Activated CD8-positive, alpha-beta T cell treated with anti-CD3 and anti-CD28 coated beads for 36 hours (primary cell): Measurements from ENCODE around the gene PIGC. TPM values are rescaled to one million over a fixed set of nuclear protein-coding genes. Genes with fewer than 3 reads are reported as not detected.

Experiments used
- ATAC-seq: fragments of 200-7000 bp; cut with Tn5 transposase; one replicate; pipeline ENCODE4 v1.10.0; 2021; ENCODE audit warnings: mild to moderate bottlenecking, moderate library complexity
- CTCF ChIA-PET: fragments of 350-600 bp; sonication (Branson Sonifier 250); formaldehyde crosslinking; loops from one replicate; lab custom pipeline; 2021; ENCODE audit warnings: antibody characterized with exemption; lab: Charles Lee
- POLR2A ChIA-PET: fragments of 350-600 bp; sonication (Branson Sonifier 250); formaldehyde crosslinking; loops from one replicate; lab custom pipeline; 2021; ENCODE audit warnings: antibody characterized with exemption; lab: Charles Lee
- DNase-seq: peaks from one replicate; pipeline ENCODE4 v3.0.0-alpha.2; 2020
- H3K27ac Mint-ChIP-seq: one replicate; pipeline ENCODE4 v1.8.0; 2021; ENCODE audit warnings: mild to moderate bottlenecking, mixed read lengths
- H3K27me3 Mint-ChIP-seq: one replicate; pipeline ENCODE4 v1.8.0; 2021; ENCODE audit warnings: mixed read lengths
- H3K36me3 Mint-ChIP-seq: one replicate; pipeline ENCODE4 v1.8.0; 2021; ENCODE audit warnings: low read depth, mixed read lengths
- H3K4me1 Mint-ChIP-seq: one replicate; pipeline ENCODE4 v1.8.0; 2021; ENCODE audit warnings: low read depth, mixed read lengths
- H3K4me3 Mint-ChIP-seq: one replicate; pipeline ENCODE4 v1.8.0; 2021; ENCODE audit warnings: mild to moderate bottlenecking, moderate library complexity, mixed read lengths
- H3K9me3 Mint-ChIP-seq: one replicate; pipeline ENCODE4 v1.8.0; 2021; ENCODE audit warnings: mixed read lengths
- intact Hi-C: fragments of 100-400 bp; cut with micrococcal nuclease; formaldehyde crosslinking; loops from one replicate; pipeline ENCODE4 v1.10.0; 2022
- total RNA-seq, 2 experiments: library from RNA; stranded (reverse); gene quantifications; one replicate each; pipeline ENCODE4 v1.2.3, GENCODE V29; 2021
- TF ChIP-seq, protein P1 (sequence below): fragments of 200-600 bp; IDR thresholded peaks from one replicate; pipeline ENCODE4 v1.8.0; 2022; ENCODE audit warnings: antibody characterized with exemption, mild to moderate bottlenecking

The PIGC gene
- total RNA-seq, 2 experiments from 2014 or later, result 17.8 to 19.5 TPM

DNA sequence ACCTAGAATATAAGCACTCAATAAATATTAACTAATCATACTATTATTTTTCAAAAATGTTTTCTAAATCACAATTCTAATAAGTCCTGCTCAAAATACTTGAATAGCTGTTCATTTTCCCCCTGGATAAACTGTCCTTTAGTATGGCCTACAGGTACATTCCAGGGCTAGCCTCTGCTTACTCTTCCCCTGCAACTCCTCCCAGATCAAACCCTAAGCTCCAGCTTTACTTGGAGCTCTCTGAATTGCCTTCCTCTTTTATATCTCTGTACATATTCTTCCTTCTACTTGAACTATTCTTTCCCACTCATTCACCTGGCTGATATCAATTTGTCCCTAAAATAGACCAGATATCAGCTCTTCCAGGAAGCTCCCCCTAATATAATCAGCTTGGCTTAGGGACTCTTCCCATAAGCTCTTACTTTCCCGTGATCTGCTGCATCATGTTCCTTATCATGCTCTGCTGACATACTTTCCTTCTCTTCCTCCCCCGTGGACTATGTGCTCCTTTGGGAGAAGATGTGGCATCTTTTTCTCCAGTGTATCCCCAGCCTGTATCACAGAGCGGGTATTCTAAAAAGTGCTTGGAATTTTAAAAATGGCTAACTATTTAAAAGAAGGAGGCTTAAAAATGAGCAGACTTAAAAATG lies 43.1 kb upstream of the PIGC start:
- H3K4me3 Mint-ChIP-seq, result no peak overlapping the region
- ChIA-PET POLR2A (interaction anchor here (0.8 to 1.5 kb wide), 2 partner anchors 12 to 15 kb away, joined by 3 read pairs; no protein-coding TSS in a partner anchor), CTCF (interaction anchor here (1.2 to 1.3 kb wide), 2 partner anchors 20 to 42 kb away, joined by 3 to 5 read pairs; no protein-coding TSS in a partner anchor)
- intact Hi-C loops, result no loop called here
- H3K36me3 Mint-ChIP-seq, result no peaks in the 10 kb centered on the region
- H3K27ac Mint-ChIP-seq, result no peak overlapping the region
- peaks cover 9% of the 10 kb centered on the region for H3K27me3 Mint-ChIP-seq
- ATAC-seq (no peak), DNase-seq (no peak)
- H3K4me1 Mint-ChIP-seq, result peaks cover 6% of the 10 kb centered on the region
- H3K9me3 Mint-ChIP-seq, result no peaks in the 10 kb centered on the region
- TF ChIP-seq, protein P1, sequence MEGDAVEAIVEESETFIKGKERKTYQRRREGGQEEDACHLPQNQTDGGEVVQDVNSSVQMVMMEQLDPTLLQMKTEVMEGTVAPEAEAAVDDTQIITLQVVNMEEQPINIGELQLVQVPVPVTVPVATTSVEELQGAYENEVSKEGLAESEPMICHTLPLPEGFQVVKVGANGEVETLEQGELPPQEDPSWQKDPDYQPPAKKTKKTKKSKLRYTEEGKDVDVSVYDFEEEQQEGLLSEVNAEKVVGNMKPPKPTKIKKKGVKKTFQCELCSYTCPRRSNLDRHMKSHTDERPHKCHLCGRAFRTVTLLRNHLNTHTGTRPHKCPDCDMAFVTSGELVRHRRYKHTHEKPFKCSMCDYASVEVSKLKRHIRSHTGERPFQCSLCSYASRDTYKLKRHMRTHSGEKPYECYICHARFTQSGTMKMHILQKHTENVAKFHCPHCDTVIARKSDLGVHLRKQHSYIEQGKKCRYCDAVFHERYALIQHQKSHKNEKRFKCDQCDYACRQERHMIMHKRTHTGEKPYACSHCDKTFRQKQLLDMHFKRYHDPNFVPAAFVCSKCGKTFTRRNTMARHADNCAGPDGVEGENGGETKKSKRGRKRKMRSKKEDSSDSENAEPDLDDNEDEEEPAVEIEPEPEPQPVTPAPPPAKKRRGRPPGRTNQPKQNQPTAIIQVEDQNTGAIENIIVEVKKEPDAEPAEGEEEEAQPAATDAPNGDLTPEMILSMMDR, result no peak

DNA sequence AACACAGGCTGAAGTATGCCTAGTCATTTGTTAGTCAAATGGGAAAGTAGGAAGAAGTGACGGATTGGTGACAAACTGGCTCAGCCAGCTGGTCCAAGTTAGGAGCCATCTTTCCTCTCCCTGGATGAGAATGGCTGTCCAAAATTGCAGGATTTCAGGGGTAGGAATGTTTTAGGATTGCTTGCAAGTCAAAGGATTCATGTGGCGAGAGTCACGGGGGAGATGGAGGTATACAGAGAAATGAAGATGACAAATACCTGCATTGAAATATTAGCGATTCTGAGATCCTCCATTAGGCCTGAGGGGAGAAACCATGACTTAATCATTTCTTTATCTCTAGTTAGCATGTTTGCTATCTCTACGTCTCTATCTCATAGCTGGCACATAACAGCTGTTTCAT lies 41.8 kb upstream of the PIGC start:
- Mint-ChIP-seq H3K27ac (no peak overlapping the region), H3K4me1 (peaks cover 6% of the 10 kb centered on the region), H3K4me3 (no peak overlapping the region), H3K9me3 (no peaks in the 10 kb centered on the region), H3K36me3 (no peaks in the 10 kb centered on the region), H3K27me3 (peaks cover 4% of the 10 kb centered on the region)
- DNase-seq, result no peak
- POLR2A ChIA-PET, result no interaction called here
- TF ChIP-seq, protein P1, result no peak
- no peak for ATAC-seq
- intact Hi-C loops, result no loop called here
- CTCF ChIA-PET, result no interaction called here

DNA sequence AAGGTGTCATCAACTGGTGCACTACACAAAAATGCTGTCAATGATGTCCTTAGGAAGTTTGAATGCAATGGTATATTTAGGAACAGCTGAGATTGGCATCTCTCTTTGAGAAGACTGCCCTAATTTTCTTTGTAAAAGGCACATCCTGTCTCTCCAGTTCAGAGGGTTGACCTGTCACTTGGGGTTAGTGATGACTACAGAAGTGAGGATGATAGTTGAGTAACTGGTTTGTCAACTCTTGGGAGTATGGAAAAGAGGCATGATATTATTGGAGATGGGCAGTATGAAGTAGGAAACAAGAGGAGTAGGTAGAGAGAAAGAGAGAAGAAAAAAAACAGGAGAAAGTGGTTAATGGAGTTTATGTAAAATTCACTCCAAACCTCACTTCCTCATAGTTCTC lies 40.4 kb upstream of the PIGC start:
- Mint-ChIP-seq H3K27me3 (peaks cover 5% of the 10 kb centered on the region), H3K27ac (no peak overlapping the region), H3K4me3 (no peak overlapping the region), H3K4me1 (peaks cover 8% of the 10 kb centered on the region), H3K9me3 (no peaks in the 10 kb centered on the region), H3K36me3 (no peaks in the 10 kb centered on the region)
- TF ChIP-seq, protein P1, result no peak
- ATAC-seq (no peak), DNase-seq (no peak)
- CTCF ChIA-PET, result no interaction called here
- intact Hi-C loops, result no loop called here
- POLR2A ChIA-PET, result interaction anchor here (1.0 kb wide), 1 partner anchor 26 kb away, joined by 3 read pairs; no protein-coding TSS in a partner anchor

DNA sequence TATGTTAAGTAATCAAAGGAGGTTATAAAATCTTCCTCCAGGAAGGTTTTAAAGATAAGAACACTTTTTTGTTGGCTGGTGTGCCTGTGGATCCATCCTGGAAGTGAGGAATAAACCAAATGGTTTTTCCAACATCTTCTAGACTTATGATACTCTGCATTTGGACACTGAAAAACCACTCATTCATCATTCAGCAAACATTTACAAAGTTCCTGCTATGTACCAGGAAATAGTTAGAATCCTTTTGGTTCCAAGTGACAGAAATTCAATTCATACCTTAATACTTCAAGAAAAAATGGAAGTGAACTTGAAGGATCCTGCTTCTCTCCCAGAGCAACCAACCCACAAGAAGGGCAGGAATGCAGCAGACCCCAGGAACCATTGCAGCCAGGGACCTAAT lies 39.6 kb upstream of the PIGC start:
- H3K9me3 Mint-ChIP-seq, result no peaks in the 10 kb centered on the region
- H3K4me3 Mint-ChIP-seq, result no peak overlapping the region
- DNase-seq (no peak), ATAC-seq (no peak)
- no peaks in the 10 kb centered on the region for H3K36me3 Mint-ChIP-seq
- ChIA-PET CTCF (no interaction called here), POLR2A (no interaction called here)
- intact Hi-C loops, result no loop called here
- H3K27ac Mint-ChIP-seq, result no peak overlapping the region
- TF ChIP-seq, protein P1, result no peak
- peaks cover 1% of the 10 kb centered on the region for H3K27me3 Mint-ChIP-seq
- H3K4me1 Mint-ChIP-seq, result peaks cover 8% of the 10 kb centered on the region

DNA sequence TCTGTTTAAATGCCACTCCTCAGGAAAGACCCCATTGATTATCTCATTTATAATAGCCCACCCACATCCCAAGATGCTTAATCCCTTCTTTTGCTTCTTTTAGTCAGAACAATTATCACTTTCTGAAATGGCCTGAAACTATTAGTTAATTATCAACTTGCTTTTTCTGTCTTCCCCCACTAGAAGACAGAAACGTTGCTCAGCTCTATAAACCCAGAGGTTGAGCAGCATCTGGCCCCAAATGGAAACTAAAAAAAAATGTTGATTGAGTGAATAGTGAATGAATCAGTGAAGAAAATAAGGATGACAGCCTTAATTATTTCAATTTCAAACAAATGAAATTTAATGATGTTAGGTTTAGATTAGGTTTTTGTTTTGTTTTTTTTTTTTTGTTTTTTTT lies 38.2 kb upstream of the PIGC start:
- CTCF ChIA-PET, result interaction anchor here (1.7 kb wide), 1 partner anchor 13 kb away, joined by 4 read pairs; no protein-coding TSS in a partner anchor
- intact Hi-C loops, result no loop called here
- TF ChIP-seq, protein P1, result no peak
- no peaks in the 10 kb centered on the region for H3K9me3 Mint-ChIP-seq
- no peaks in the 10 kb centered on the region for H3K36me3 Mint-ChIP-seq
- POLR2A ChIA-PET, result no interaction called here
- no peak for DNase-seq
- H3K27ac Mint-ChIP-seq, result no peak overlapping the region
- no peak for ATAC-seq
- no peak overlapping the region for H3K4me3 Mint-ChIP-seq
- peaks cover 2% of the 10 kb centered on the region for H3K4me1 Mint-ChIP-seq
- peaks cover 1% of the 10 kb centered on the region for H3K27me3 Mint-ChIP-seq
